Caco-2 (cell line): ENCODE results near the gene AP3D1. TPM values are rescaled to one million over a fixed set of nuclear protein-coding genes. Genes with fewer than 3 reads are reported as not detected.

Experiments
- BruUV-seq: library from RNA; stranded (reverse); fragments of 400-500 nt; replicated peaks from 2 replicates; lab custom pipeline; 2021; lab: Mats Ljungman, UMichigan
- CTCF ChIA-PET: fragments of 300-600 bp; sonication (Branson Sonifier 250); formaldehyde crosslinking; loops from one replicate; lab custom pipeline; 2022; ENCODE audit warnings: antibody characterized with exemption; lab: Charles Lee
- POLR2A ChIA-PET: fragments of 300-600 bp; sonication (Branson Sonifier 250); formaldehyde crosslinking; loops from one replicate; lab custom pipeline; 2022; ENCODE audit warnings: antibody characterized with exemption; lab: Charles Lee
- DNase-seq, 2 experiments: peaks; one replicate each; pipeline versions ENCODE4 v3.0.0 to v3.0.0-alpha.2; 2020 to 2022
- H3K27me3 ChIP-seq: replicated peaks from 2 replicates; pipeline ENCODE4 v1.6.0; 2011; ENCODE audit warnings: low read length; ENCODE audit not compliant: control insufficient read depth, insufficient read depth
- H3K36me3 ChIP-seq: 2 replicates; pipeline ENCODE4 v1.5.1; 2011; ENCODE audit warnings: low read length; ENCODE audit not compliant: control insufficient read depth, insufficient read depth
- H3K4me1 ChIP-seq: fragments of 250-450 bp; sonication (Bioruptor Pico); 2 replicates; pipeline ENCODE4 v1.5.1; 2020; ENCODE audit warnings: mild to moderate bottlenecking
- H3K4me3 ChIP-seq: 2 replicates; pipeline ENCODE4 v1.5.1; 2011; ENCODE audit warnings: low read depth, mild to moderate bottlenecking, control low read depth, low read length
- H3K9me3 ChIP-seq: fragments of 250-450 bp; sonication (Bioruptor Pico); 2 replicates; pipeline ENCODE4 v1.5.1; 2020; ENCODE audit warnings: mild to moderate bottlenecking, moderate library complexity
- H3K27ac Mint-ChIP-seq: one replicate; pipeline ENCODE4 v1.8.0; 2022; ENCODE audit warnings: mixed read lengths; ENCODE audit not compliant: unreplicated experiment
- H3K27me3 Mint-ChIP-seq: one replicate; pipeline ENCODE4 v1.8.0; 2022; ENCODE audit warnings: mixed read lengths; ENCODE audit not compliant: insufficient read depth, unreplicated experiment
- H3K36me3 Mint-ChIP-seq: one replicate; pipeline ENCODE4 v1.8.0; 2022; ENCODE audit warnings: mild to moderate bottlenecking, mixed read lengths; ENCODE audit not compliant: insufficient read depth, unreplicated experiment
- H3K4me1 Mint-ChIP-seq: one replicate; pipeline ENCODE4 v1.8.0; 2022; ENCODE audit warnings: low read depth, mixed read lengths; ENCODE audit not compliant: unreplicated experiment
- H3K4me3 Mint-ChIP-seq: one replicate; pipeline ENCODE4 v1.8.0; 2022; ENCODE audit warnings: mild to moderate bottlenecking, moderate library complexity, mixed read lengths; ENCODE audit not compliant: unreplicated experiment
- H3K9me3 Mint-ChIP-seq: one replicate; pipeline ENCODE4 v1.8.0; 2022; ENCODE audit warnings: mixed read lengths; ENCODE audit not compliant: unreplicated experiment
- CTCF ChIP-seq, 2 experiments: fragments of 200-600 bp in 1 of 2; IDR thresholded peaks; 1 replicate in 1 of 2; 2 replicates in 1 of 2; pipeline versions ENCODE4 v1.5.1 to v1.8.0; 2011 to 2022; ENCODE audit warnings: antibody characterized with exemption in 1 of 2, control low read depth in 1 of 2, inconsistent platforms in 1 of 2, low read depth in 1 of 2, low read length in 1 of 2, mild to moderate bottlenecking in 1 of 2, moderate library complexity in 1 of 2; ENCODE audit not compliant: insufficient read depth in 1 of 2, severe bottlenecking in 1 of 2, unreplicated experiment in 1 of 2
- intact Hi-C: fragments of 100-400 bp; cut with micrococcal nuclease; formaldehyde crosslinking; loops from one replicate; pipeline ENCODE4 v1.10.0; 2022; ENCODE audit not compliant: unreplicated experiment
- total RNA-seq: library from RNA; stranded (reverse); gene quantifications from 2 replicates; pipeline ENCODE4 v1.2.3, GENCODE V29; 2022

AP3D1 gene
- total RNA-seq, 1 experiment from 2014 or later: 151 TPM

GRCh38 chr19:2100719-2101061 is 50.7 kb downstream of the AP3D1 start:
- no TSS peak for BruUV-seq
- ChIA-PET POLR2A (no interaction called here), CTCF (no interaction called here)
- H3K9me3 Mint-ChIP-seq: no peaks in the 10 kb centered on the region
- no peaks in the 10 kb centered on the region for H3K27me3 ChIP-seq
- H3K4me1 ChIP-seq: peaks cover 3% of the 10 kb centered on the region; the same call in 1 of the 2 replicates
- no peaks in the 10 kb centered on the region for H3K9me3 ChIP-seq
- peaks cover 2% of the 10 kb centered on the region; the same call in 1 of the 2 replicates for H3K36me3 ChIP-seq
- H3K27ac Mint-ChIP-seq: no peak overlapping the region
- no peaks in the 10 kb centered on the region for H3K27me3 Mint-ChIP-seq
- TF ChIP-seq CTCF (IDR thresholded peaks at IDR 0.05; ENCODE audit: insufficient read depth in 1 of 2, low read depth in 1 of 2, low read length in 1 of 2, severe bottlenecking in 1 of 2, unreplicated experiment in 1 of 2): no peak
- H3K36me3 Mint-ChIP-seq: peaks cover 85% of the 10 kb centered on the region
- H3K4me3 ChIP-seq: no peak overlapping the region
- no peak for DNase-seq
- no peaks in the 10 kb centered on the region for H3K4me1 Mint-ChIP-seq
- intact Hi-C loops: no loop called here
- H3K4me3 Mint-ChIP-seq: no peak overlapping the region

- intact Hi-C loops: loop anchor here (5.0 kb wide), 1 partner anchor 38 kb away; no protein-coding TSS in a partner anchor
- ChIA-PET POLR2A (no interaction called here), CTCF (no interaction called here)
- no peak for TF ChIP-seq CTCF (IDR thresholded peaks at IDR 0.05; ENCODE audit: insufficient read depth in 1 of 2, low read depth in 1 of 2, low read length in 1 of 2, severe bottlenecking in 1 of 2, unreplicated experiment in 1 of 2)
- Histone ChIP-seq H3K4me3 (no peak overlapping the region), H3K9me3 (no peaks in the 10 kb centered on the region), H3K36me3 (peaks cover 2% of the 10 kb centered on the region; the same call in 1 of the 2 replicates), H3K27me3 (no peaks in the 10 kb centered on the region), H3K4me1 (peaks cover 6% of the 10 kb centered on the region)
- no TSS peak for BruUV-seq
- Mint-ChIP-seq H3K9me3 (no peaks in the 10 kb centered on the region), H3K27ac (no peak overlapping the region), H3K27me3 (no peaks in the 10 kb centered on the region), H3K36me3 (peaks cover 82% of the 10 kb centered on the region), H3K4me3 (no peak overlapping the region), H3K4me1 (no peaks in the 10 kb centered on the region)
- no peak for DNase-seq
Measured at GRCh38 chr19:2099937-2100718, 51.2 kb downstream of the AP3D1 start.

- H3K4me3 ChIP-seq: no peak overlapping the region
- Mint-ChIP-seq H3K27me3 (no peaks in the 10 kb centered on the region), H3K4me1 (no peaks in the 10 kb centered on the region), H3K27ac (no peak overlapping the region), H3K4me3 (no peak overlapping the region), H3K9me3 (no peaks in the 10 kb centered on the region), H3K36me3 (peaks cover 72% of the 10 kb centered on the region)
- no TSS peak for BruUV-seq
- no peak for DNase-seq
- ChIA-PET POLR2A (interaction anchor here (0.7 kb wide), 1 partner anchor 49 kb away, joined by 6 read pairs; no protein-coding TSS in a partner anchor), CTCF (no interaction called here)
- H3K27me3 ChIP-seq: no peaks in the 10 kb centered on the region
- intact Hi-C loops: loop anchor here (5.0 kb wide), 1 partner anchor 37 kb away; no protein-coding TSS in a partner anchor
- peaks cover 8% of the 10 kb centered on the region for H3K4me1 ChIP-seq
- H3K36me3 ChIP-seq: no peaks in the 10 kb centered on the region
- no peaks in the 10 kb centered on the region for H3K9me3 ChIP-seq
- TF ChIP-seq CTCF (IDR thresholded peaks at IDR 0.05; ENCODE audit: insufficient read depth in 1 of 2, low read depth in 1 of 2, low read length in 1 of 2, severe bottlenecking in 1 of 2, unreplicated experiment in 1 of 2): no peak
Measured at GRCh38 chr19:2099054-2099501, 52.3 kb downstream of the AP3D1 start.
